VCaP (cell line): ENCODE measurements around the gene APOB.

Experiments
- H3K27ac ChIP-seq: fragments of 450-650 bp; 2 replicates; pipeline ENCODE4 v1.5.1; 2017
- TF ChIP-seq, protein P1 (sequence below): fragments of 450-650 bp; conservative IDR thresholded peaks from 2 replicates; pipeline ENCODE4 v1.5.1; 2017; ENCODE audit warnings: mild to moderate bottlenecking, moderate library complexity

Gene APOB

GRCh38 chr2:21001988-21002813, 41.7 kb downstream of the APOB start:
- TF ChIP-seq, protein P1, sequence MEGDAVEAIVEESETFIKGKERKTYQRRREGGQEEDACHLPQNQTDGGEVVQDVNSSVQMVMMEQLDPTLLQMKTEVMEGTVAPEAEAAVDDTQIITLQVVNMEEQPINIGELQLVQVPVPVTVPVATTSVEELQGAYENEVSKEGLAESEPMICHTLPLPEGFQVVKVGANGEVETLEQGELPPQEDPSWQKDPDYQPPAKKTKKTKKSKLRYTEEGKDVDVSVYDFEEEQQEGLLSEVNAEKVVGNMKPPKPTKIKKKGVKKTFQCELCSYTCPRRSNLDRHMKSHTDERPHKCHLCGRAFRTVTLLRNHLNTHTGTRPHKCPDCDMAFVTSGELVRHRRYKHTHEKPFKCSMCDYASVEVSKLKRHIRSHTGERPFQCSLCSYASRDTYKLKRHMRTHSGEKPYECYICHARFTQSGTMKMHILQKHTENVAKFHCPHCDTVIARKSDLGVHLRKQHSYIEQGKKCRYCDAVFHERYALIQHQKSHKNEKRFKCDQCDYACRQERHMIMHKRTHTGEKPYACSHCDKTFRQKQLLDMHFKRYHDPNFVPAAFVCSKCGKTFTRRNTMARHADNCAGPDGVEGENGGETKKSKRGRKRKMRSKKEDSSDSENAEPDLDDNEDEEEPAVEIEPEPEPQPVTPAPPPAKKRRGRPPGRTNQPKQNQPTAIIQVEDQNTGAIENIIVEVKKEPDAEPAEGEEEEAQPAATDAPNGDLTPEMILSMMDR, result no peak
- H3K27ac ChIP-seq, result no peak overlapping the region

GRCh38 chr2:21001225-21001946, 42.5 kb downstream of the APOB start:
- H3K27ac ChIP-seq, result no peak overlapping the region
- TF ChIP-seq, protein P1, result no peak

DNA sequence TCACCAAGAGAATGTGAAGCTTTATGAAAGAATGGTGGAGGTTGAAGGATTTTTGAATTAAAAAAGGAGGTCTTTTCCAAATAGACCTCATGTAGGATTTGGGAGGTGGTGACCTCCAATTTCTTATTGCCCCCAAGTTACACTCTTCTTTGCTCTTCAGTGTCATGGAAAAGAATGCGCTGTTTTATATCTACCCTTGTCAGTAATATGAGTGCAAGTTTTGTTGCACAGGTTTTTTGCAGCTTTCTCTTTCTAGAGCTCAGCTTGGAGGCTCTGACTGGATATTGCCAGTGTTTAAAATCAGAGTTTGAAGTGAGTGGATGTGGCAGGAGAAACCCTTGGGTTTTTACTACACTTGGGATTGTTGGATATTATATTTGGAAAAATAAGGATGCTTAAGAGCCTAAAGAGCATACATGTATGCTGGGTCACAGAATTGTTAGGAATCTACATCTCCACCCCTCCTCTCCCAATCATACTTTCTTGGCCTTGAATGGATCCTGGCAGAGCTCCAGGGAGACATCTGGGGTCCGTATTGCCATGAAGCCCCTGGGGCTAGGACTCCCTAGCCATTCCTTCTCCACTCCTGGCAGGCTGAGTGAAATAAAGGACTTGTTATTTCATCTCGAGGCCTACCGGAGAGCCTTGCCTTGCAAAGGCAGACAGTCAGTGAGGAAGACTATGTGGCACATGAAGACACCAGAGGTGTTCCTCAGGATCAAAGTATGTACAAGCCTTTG, 43.8 kb downstream of the APOB start:
- no peak overlapping the region for H3K27ac ChIP-seq
- TF ChIP-seq, protein P1, result no peak

- no peak overlapping the region for H3K27ac ChIP-seq
- TF ChIP-seq, protein P1, result no peak
These were observed 44.6 kb downstream of the APOB start for GRCh38 chr2:20998972-20999905.

DNA sequence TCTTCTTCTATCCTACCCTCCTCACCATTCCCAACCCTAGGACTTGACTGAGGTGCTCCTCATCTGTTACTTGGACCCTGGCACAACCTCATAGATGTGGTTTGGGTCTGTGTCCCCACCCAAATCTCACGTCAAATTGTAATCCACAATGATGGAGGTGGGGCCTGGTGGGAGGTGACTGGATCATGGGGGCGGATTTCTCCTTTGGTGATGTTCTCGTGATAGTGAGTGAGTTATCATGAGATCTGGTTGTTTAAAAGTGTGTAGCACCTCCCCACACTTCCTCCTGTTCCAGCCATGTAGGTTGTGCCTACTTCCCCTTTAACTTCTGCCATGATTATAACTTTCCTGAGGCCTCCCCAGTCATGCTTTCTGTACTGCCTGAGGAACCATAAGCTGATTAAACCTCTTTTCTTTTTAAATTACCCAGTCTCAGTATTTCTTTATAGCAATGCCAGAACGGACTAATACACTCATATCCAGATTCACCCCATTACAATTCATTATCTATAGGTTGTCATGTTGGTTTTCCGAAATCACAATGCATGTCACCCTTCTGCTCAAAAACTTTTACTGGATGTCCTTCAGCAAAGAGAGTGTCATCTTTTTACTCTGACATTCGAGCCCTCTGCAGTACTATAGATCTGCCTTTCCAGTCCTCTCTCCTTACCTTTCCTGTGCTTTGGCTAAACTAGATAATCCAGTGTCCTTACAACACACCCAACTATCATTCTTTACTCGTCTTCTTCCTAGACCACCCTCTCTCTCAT, 45.7 kb downstream of the APOB start:
- TF ChIP-seq, protein P1, result no peak
- H3K27ac ChIP-seq, result no peak overlapping the region

DNA sequence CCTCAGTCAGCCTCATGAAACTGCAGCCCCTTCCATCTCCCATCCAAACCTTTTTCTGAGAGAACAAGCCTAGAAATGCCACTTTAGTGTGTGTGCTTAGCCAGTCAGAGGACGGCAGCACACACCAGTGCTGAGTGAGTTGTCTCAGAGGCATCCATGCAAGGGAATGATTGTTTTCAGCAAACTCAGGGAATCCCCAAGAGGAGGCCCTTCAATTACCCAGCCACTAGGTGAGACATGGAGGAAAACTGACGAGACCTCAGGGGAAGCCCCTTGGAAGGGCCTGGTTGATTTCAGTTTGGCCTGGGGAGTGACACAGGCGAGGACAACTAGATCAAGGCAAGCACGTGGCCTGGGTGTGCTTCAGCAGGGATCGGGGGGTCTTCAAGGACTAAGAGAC, 49.7 kb downstream of the APOB start:
- TF ChIP-seq, protein P1, result no peak
- H3K27ac ChIP-seq, result no peak overlapping the region
